ENCODE results near the gene SLC7A14. TPM values are rescaled to one million over a fixed set of nuclear protein-coding genes. Genes with fewer than 3 reads are reported as not detected.
"Not testable (repeated sequence)": the region's sequence is repeated elsewhere in the genome, so short reads cannot be mapped to it uniquely, and the experiment has no call there.

Gene SLC7A14
- total RNA-seq, 1 donor from 2014 or later, result not detected

GRCh38 chr3:170579646-170580045, 6.2 kb downstream of the SLC7A14 start:
- no peaks in the 10 kb centered on the region for H3K9me3 ChIP-seq
- H3K27me3 ChIP-seq, result peaks cover under 1% of the 10 kb centered on the region
- no peak overlapping the region for H3K4me3 ChIP-seq
- TF ChIP-seq, protein P1, sequence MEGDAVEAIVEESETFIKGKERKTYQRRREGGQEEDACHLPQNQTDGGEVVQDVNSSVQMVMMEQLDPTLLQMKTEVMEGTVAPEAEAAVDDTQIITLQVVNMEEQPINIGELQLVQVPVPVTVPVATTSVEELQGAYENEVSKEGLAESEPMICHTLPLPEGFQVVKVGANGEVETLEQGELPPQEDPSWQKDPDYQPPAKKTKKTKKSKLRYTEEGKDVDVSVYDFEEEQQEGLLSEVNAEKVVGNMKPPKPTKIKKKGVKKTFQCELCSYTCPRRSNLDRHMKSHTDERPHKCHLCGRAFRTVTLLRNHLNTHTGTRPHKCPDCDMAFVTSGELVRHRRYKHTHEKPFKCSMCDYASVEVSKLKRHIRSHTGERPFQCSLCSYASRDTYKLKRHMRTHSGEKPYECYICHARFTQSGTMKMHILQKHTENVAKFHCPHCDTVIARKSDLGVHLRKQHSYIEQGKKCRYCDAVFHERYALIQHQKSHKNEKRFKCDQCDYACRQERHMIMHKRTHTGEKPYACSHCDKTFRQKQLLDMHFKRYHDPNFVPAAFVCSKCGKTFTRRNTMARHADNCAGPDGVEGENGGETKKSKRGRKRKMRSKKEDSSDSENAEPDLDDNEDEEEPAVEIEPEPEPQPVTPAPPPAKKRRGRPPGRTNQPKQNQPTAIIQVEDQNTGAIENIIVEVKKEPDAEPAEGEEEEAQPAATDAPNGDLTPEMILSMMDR (IDR thresholded peaks at IDR 0.05), result no peak
- no peaks in the 10 kb centered on the region for H3K4me1 ChIP-seq
- H3K27ac ChIP-seq, result no peak overlapping the region
- no peaks in the 10 kb centered on the region for H3K36me3 ChIP-seq
- DNase-seq (ENCODE audit: low spot score in 2 of 2), result no peak
- intact Hi-C loops (cut with DNase I), result no loop called here

- Histone ChIP-seq H3K9me3 (no peaks in the 10 kb centered on the region), H3K27me3 (no peaks in the 10 kb centered on the region), H3K36me3 (no peaks in the 10 kb centered on the region), H3K4me1 (no peaks in the 10 kb centered on the region), H3K27ac (no peak overlapping the region), H3K4me3 (no peak overlapping the region)
- DNase-seq (ENCODE audit: low spot score in 2 of 2), result no peak
- intact Hi-C loops (cut with DNase I), result no loop called here
- TF ChIP-seq, protein P1 (IDR thresholded peaks at IDR 0.05), result no peak
Observed at GRCh38 chr3:170572665-170573253, 13.1 kb downstream of the SLC7A14 start.

DNA sequence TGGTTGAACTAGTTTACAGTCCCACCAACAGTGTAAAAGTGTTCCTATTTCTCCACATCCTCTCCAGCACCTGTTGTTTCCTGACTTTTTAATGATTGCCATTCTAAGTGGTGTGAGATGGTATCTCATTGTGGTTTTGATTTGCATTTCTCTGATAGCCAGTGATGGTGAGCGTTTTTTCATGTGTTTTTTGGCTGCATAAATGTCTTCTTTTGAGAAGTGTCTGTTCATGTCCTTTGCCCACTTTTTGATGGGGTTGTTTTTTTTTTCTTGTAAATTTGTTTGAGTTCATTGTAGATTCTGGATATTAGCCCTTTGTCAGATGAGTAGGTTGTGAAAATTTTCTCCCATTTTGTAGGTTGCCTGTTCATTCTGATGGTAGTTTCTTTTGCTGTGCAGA, 18.3 kb downstream of the SLC7A14 start:
- intact Hi-C loops (cut with DNase I); H3K9me3 ChIP-seq; H3K27me3 ChIP-seq; H3K36me3 ChIP-seq; DNase-seq (ENCODE audit: low spot score in 2 of 2); H3K27ac ChIP-seq; H3K4me3 ChIP-seq; H3K4me1 ChIP-seq: not testable (repeated sequence)

DNA sequence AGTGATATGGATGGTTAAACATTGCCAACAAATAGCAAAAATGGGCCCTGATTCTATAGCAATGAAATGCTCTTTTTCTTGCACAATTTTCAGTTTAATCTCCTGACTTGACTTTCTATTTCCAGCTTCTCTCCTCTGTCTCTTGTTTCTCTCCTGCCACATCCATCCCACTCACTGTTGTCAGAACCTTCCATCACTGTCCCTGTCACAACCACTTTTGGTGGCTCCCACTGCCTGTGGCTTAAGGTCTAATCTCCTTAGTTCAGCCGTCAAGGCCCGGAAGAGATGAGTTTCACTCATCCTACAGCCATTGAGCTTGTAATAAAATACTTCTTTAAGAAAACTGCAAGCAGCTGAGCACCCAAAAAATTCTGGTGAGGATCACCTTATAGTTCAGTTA, 19.5 kb downstream of the SLC7A14 start:
- H3K9me3 ChIP-seq, result no peaks in the 10 kb centered on the region
- intact Hi-C loops (cut with DNase I), result no loop called here
- TF ChIP-seq, protein P1 (IDR thresholded peaks at IDR 0.05), result no peak
- no peaks in the 10 kb centered on the region for H3K36me3 ChIP-seq
- H3K4me1 ChIP-seq, result no peaks in the 10 kb centered on the region
- no peak overlapping the region for H3K27ac ChIP-seq
- no peaks in the 10 kb centered on the region for H3K27me3 ChIP-seq
- H3K4me3 ChIP-seq, result no peak overlapping the region
- no peak for DNase-seq (ENCODE audit: low spot score in 2 of 2)

- Histone ChIP-seq H3K36me3 (no peaks in the 10 kb centered on the region), H3K9me3 (no peaks in the 10 kb centered on the region), H3K4me3 (no peak overlapping the region), H3K27me3 (no peaks in the 10 kb centered on the region), H3K27ac (no peak overlapping the region), H3K4me1 (no peaks in the 10 kb centered on the region)
- TF ChIP-seq, protein P1 (IDR thresholded peaks at IDR 0.05), result no peak
- intact Hi-C loops (cut with DNase I), result no loop called here
- DNase-seq (ENCODE audit: low spot score in 2 of 2), result no peak
Observed at GRCh38 chr3:170565495-170565894, 20.4 kb downstream of the SLC7A14 start.

DNA sequence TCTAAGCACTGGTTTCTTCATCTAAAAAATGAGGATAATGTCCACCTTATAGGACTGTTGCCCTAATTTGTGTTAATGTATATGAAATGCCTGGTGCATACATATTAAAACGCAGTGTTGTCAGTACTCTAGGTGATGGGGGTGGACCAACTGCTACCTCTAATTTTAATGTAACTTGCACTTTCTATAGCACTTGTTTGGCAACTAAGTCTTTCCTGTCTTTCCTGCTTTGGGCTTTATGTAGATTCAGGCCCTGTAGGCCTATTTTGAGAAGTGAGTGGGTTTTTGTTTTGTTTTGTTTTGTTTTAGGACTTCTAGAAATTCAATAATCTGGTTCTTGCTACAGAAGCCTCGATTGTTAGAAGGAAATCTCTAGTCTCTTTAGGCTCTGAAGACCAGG, 21.2 kb downstream of the SLC7A14 start:
- H3K36me3 ChIP-seq, result no peaks in the 10 kb centered on the region

More for the DNA sequence above, 21.2 kb downstream of the SLC7A14 start:
- H3K4me3 ChIP-seq, result no peak overlapping the region
- no peaks in the 10 kb centered on the region for H3K9me3 ChIP-seq
- H3K27me3 ChIP-seq, result no peaks in the 10 kb centered on the region
- H3K4me1 ChIP-seq, result no peaks in the 10 kb centered on the region
- intact Hi-C loops (cut with DNase I), result no loop called here
- no peak for DNase-seq (ENCODE audit: low spot score in 2 of 2)
- no peak overlapping the region for H3K27ac ChIP-seq
- TF ChIP-seq, protein P1 (IDR thresholded peaks at IDR 0.05), result no peak
